Bronchial epithelial cell (primary cell): ENCODE data around the gene ACKR4. TPM values are rescaled to one million over a fixed set of nuclear protein-coding genes. Genes with fewer than 3 reads are reported as not detected.
"Not testable (repeated sequence)": the region's sequence is repeated elsewhere in the genome, so short reads cannot be mapped to it uniquely, and the experiment has no call there.

Experiments
- DNase-seq: peaks from one replicate; pipeline ENCODE4 v3.0.0-alpha.2; 2010; ENCODE audit warnings: low read depth
- FAIRE-seq: peaks from 2 replicates; lab custom pipeline; 2011; peaks lifted over from hg19 to GRCh38; lab: Jason Lieb, UNC
- H3K27me3 ChIP-seq: 2 replicates; pipeline ENCODE4 v1.5.1; 2011; ENCODE audit warnings: low read length; ENCODE audit not compliant: control insufficient read depth, insufficient read depth
- H3K36me3 ChIP-seq: 2 replicates; pipeline ENCODE4 v1.5.1; 2011; ENCODE audit warnings: low read length; ENCODE audit not compliant: control insufficient read depth, insufficient read depth
- H3K4me3 ChIP-seq: 2 replicates; pipeline ENCODE4 v1.5.1; 2011; ENCODE audit warnings: mild to moderate bottlenecking, low read depth, low read length, control low read depth
- CTCF ChIP-seq: IDR thresholded peaks from 2 replicates; pipeline ENCODE4 v1.5.1; 2011; ENCODE audit warnings: mild to moderate bottlenecking, moderate library complexity, low read length, control low read depth, inconsistent platforms; ENCODE audit not compliant: insufficient read depth, severe bottlenecking
- total RNA-seq: library from RNA; depleted of rRNA; stranded (reverse); fragments of >200 nt; gene quantifications from 2 replicates; pipeline ENCODE4 v1.2.1, GENCODE V29; 2014

Gene ACKR4
- total RNA-seq, 1 donor from 2014 or later: under 0.01 TPM

GRCh38 chr3:132637590-132637989 lies 40.5 kb downstream of the ACKR4 start:
- Histone ChIP-seq H3K27me3 (no peaks in the 10 kb centered on the region), H3K36me3 (no peaks in the 10 kb centered on the region), H3K4me3 (no peak overlapping the region)
- peak; percentile 90 for DNase-seq
- no peak for TF ChIP-seq CTCF
- FAIRE-seq: no peak

GRCh38 chr3:132638706-132639105 lies 41.6 kb downstream of the ACKR4 start:
- H3K27me3 ChIP-seq: no peaks in the 10 kb centered on the region
- H3K36me3 ChIP-seq: no peaks in the 10 kb centered on the region
- no peak overlapping the region for H3K4me3 ChIP-seq
- FAIRE-seq (no peak), DNase-seq (no peak)
- TF ChIP-seq CTCF: no peak

- H3K36me3 ChIP-seq, DNase-seq, H3K4me3 ChIP-seq, H3K27me3 ChIP-seq, FAIRE-seq: not testable (repeated sequence)
Measured at GRCh38 chr3:132641427-132641826, 44.4 kb downstream of the ACKR4 start.

GRCh38 chr3:132641837-132642538 lies 44.9 kb downstream of the ACKR4 start:
- Histone ChIP-seq H3K36me3 (no peaks in the 10 kb centered on the region), H3K27me3 (no peaks in the 10 kb centered on the region), H3K4me3 (no peak overlapping the region)
- peak; percentile 48 for TF ChIP-seq CTCF
- FAIRE-seq: no peak
- peak; percentile 63 for DNase-seq

- no peak for TF ChIP-seq CTCF
- no peak for DNase-seq
- no peaks in the 10 kb centered on the region for H3K36me3 ChIP-seq
- no peaks in the 10 kb centered on the region for H3K27me3 ChIP-seq
- H3K4me3 ChIP-seq: no peak overlapping the region
- FAIRE-seq: no peak
Measured at GRCh38 chr3:132642539-132642847, 45.4 kb downstream of the ACKR4 start.

GRCh38 chr3:132643366-132643765 lies 46.3 kb downstream of the ACKR4 start:
- no peak for DNase-seq
- Histone ChIP-seq H3K4me3 (no peak overlapping the region), H3K27me3 (no peaks in the 10 kb centered on the region), H3K36me3 (no peaks in the 10 kb centered on the region)
- TF ChIP-seq CTCF: no peak
- peak; percentile 52 for FAIRE-seq
